Measurements from ENCODE around the gene OR7D2.

- TF ChIP-seq, protein P1, sequence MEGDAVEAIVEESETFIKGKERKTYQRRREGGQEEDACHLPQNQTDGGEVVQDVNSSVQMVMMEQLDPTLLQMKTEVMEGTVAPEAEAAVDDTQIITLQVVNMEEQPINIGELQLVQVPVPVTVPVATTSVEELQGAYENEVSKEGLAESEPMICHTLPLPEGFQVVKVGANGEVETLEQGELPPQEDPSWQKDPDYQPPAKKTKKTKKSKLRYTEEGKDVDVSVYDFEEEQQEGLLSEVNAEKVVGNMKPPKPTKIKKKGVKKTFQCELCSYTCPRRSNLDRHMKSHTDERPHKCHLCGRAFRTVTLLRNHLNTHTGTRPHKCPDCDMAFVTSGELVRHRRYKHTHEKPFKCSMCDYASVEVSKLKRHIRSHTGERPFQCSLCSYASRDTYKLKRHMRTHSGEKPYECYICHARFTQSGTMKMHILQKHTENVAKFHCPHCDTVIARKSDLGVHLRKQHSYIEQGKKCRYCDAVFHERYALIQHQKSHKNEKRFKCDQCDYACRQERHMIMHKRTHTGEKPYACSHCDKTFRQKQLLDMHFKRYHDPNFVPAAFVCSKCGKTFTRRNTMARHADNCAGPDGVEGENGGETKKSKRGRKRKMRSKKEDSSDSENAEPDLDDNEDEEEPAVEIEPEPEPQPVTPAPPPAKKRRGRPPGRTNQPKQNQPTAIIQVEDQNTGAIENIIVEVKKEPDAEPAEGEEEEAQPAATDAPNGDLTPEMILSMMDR (IDR thresholded peaks at IDR 0.05 in 2 of 3, conservative IDR thresholded peaks at IDR 0.05 in 1 of 3; ENCODE audit: borderline replicate concordance in 1 of 3, insufficient read depth in 1 of 3, low read depth in 2 of 3, low read length in 2 of 3), result no peak
- no peak for TF ChIP-seq POLR2AphosphoS5 (IDR thresholded peaks at IDR 0.05; ENCODE audit: low read depth, low read length)
- TF ChIP-seq CEBPB (IDR thresholded peaks at IDR 0.05; ENCODE audit: low read depth), result no peak
- no peak for TF ChIP-seq TCF7L2 (IDR thresholded peaks at IDR 0.05; ENCODE audit: borderline replicate concordance, extremely low read depth, insufficient read depth, insufficient read length)
- TF ChIP-seq ZNF274 (IDR thresholded peaks at IDR 0.05; ENCODE audit: low read depth, low read length), result no peak
- TF ChIP-seq, protein P2, sequence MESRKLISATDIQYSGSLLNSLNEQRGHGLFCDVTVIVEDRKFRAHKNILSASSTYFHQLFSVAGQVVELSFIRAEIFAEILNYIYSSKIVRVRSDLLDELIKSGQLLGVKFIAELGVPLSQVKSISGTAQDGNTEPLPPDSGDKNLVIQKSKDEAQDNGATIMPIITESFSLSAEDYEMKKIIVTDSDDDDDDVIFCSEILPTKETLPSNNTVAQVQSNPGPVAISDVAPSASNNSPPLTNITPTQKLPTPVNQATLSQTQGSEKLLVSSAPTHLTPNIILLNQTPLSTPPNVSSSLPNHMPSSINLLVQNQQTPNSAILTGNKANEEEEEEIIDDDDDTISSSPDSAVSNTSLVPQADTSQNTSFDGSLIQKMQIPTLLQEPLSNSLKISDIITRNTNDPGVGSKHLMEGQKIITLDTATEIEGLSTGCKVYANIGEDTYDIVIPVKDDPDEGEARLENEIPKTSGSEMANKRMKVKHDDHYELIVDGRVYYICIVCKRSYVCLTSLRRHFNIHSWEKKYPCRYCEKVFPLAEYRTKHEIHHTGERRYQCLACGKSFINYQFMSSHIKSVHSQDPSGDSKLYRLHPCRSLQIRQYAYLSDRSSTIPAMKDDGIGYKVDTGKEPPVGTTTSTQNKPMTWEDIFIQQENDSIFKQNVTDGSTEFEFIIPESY (IDR thresholded peaks at IDR 0.05; ENCODE audit: extremely low read depth, insufficient replicate concordance, low read length), result no peak
Observed at GRCh38 chr19:9144920-9145319, 33.9 kb upstream of the OR7D2 start.

All from HCT116 (cell line).